AG04450 (cell line): ENCODE data around the gene NWD2. TPM values are rescaled to one million over a fixed set of nuclear protein-coding genes. Genes with fewer than 3 reads are reported as not detected.

Experiments used
- CTCF ChIA-PET: fragments of 300-600, 350-600 bp; formaldehyde crosslinking; extraction: SDS; loops from one replicate; lab custom pipeline; 2022; ENCODE audit warnings: antibody characterized with exemption, inconsistent platforms; lab: Charles Lee
- POLR2A ChIA-PET: fragments of 350-600 bp; formaldehyde crosslinking; extraction: SDS; loops from one replicate; lab custom pipeline; 2021; ENCODE audit warnings: antibody characterized with exemption, inconsistent platforms; lab: Yijun Ruan, JAX
- DNase-seq: peaks from one replicate; pipeline ENCODE4 v3.0.0-alpha.2; 2011; ENCODE audit warnings: low read depth, low spot score
- H3K27ac ChIP-seq: one replicate; pipeline ENCODE4 v1.5.1; 2012; ENCODE audit warnings: low read depth, low read length, control low read depth
- H3K27me3 ChIP-seq: one replicate; pipeline ENCODE4 v1.6.0; 2012; ENCODE audit warnings: low read length; ENCODE audit not compliant: control insufficient read depth, insufficient read depth
- H3K4me3 ChIP-seq: 2 replicates; pipeline ENCODE4 v1.5.1; 2011; ENCODE audit warnings: mild to moderate bottlenecking, low read depth, low read length, control low read depth
- H3K9me3 ChIP-seq: 2 replicates; pipeline ENCODE4 v1.5.1; 2012; ENCODE audit warnings: low read length; ENCODE audit not compliant: control insufficient read depth, insufficient read depth
- polyA plus RNA-seq: library from polyadenylated mRNA; depleted of rRNA; stranded (reverse); fragments of >200 nt; gene quantifications from 2 replicates; pipeline ENCODE4 v1.2.3, GENCODE V29; 2011
- TF ChIP-seq, protein P1 (sequence below): IDR thresholded peaks from 2 replicates; pipeline ENCODE4 v1.5.1; 2011; ENCODE audit warnings: low read depth, low read length, control low read depth, inconsistent platforms

Gene NWD2
- polyA plus RNA-seq, 1 experiment, result not detected

DNA sequence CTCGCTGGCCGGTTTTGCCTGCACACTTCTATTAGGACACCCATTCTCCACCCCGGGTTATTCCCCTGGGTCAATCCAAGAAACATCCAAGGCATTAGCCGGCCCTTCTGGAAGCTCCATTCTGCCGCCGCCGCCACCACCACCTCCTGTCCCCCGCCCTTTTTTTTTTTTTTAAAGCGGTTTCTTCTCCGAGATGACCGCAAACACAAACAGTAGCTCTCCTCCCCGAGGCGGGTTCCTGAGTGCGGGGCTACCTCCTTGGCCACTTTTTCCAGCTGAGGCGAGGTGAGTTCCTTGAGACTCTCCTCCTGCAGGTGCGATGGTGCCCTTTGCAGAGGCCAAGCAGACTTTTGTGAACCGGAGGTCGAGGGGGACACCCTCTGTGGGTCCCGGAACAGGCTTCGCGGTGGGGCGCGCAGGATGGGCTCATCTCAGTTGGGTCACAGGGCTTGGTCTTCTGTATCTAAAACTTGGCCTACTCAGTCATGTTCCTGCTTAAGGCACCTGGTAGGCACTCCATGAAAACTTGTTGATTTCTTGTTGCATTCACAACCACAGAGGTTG, 930 bp downstream of the NWD2 start:
- Histone ChIP-seq H3K4me3 (no peak overlapping the region), H3K9me3 (peaks cover 8% of the 10 kb centered on the region; the same call in 1 of the 2 replicates), H3K27ac (no peak overlapping the region), H3K27me3 (peaks cover 4% of the 10 kb centered on the region)
- TF ChIP-seq, protein P1, sequence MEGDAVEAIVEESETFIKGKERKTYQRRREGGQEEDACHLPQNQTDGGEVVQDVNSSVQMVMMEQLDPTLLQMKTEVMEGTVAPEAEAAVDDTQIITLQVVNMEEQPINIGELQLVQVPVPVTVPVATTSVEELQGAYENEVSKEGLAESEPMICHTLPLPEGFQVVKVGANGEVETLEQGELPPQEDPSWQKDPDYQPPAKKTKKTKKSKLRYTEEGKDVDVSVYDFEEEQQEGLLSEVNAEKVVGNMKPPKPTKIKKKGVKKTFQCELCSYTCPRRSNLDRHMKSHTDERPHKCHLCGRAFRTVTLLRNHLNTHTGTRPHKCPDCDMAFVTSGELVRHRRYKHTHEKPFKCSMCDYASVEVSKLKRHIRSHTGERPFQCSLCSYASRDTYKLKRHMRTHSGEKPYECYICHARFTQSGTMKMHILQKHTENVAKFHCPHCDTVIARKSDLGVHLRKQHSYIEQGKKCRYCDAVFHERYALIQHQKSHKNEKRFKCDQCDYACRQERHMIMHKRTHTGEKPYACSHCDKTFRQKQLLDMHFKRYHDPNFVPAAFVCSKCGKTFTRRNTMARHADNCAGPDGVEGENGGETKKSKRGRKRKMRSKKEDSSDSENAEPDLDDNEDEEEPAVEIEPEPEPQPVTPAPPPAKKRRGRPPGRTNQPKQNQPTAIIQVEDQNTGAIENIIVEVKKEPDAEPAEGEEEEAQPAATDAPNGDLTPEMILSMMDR, result no peak
- ChIA-PET POLR2A (no interaction called here), CTCF (no interaction called here)
- no peak for DNase-seq

DNA sequence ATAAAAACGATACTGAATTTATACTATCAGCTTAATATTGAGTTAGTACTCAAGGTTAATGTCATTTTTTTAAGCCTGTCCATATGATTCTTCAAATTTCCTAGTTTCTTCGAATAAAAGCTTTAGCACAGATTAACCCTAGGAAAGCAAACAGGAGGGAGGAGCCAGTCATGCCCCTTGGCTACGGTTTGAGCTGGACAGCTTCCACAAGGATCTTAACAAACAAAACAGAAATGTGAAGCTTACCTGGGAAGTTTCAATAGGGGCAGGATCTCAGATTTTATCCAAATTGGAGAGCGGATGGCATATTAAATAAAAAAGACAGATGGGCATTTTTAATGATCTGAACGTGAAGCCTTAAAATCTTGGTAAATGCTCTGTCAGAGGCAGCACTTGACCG, 2.3 kb downstream of the NWD2 start:
- Histone ChIP-seq H3K9me3 (peaks cover 8% of the 10 kb centered on the region; the same call in 1 of the 2 replicates), H3K4me3 (no peak overlapping the region), H3K27me3 (peaks cover 4% of the 10 kb centered on the region), H3K27ac (no peak overlapping the region)
- POLR2A ChIA-PET, result no interaction called here
- TF ChIP-seq, protein P1, result no peak
- no peak for DNase-seq
- CTCF ChIA-PET, result no interaction called here

DNA sequence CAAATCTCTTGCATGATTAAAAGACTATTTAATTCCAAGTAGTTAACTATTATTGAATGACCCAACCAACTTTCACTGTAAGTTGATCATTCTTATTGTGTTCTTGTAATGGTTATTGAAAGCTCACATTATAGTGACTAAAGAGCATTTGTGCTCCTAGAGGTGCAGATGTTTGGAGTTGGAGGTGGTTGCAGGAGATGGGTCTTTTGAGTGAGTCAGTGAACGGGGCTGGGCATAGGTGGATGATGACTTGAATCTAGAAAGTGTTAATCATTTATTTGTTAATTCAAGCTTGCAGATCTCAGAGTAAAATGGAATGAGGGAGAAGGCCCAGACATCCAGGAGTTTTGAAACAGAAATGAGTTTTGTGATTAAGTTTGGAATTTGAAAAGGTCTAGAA, 13.7 kb downstream of the NWD2 start:
- Histone ChIP-seq H3K4me3 (no peak overlapping the region), H3K9me3 (peaks cover 4% of the 10 kb centered on the region; the same call in 1 of the 2 replicates), H3K27ac (no peak overlapping the region), H3K27me3 (no peaks in the 10 kb centered on the region)
- ChIA-PET POLR2A (no interaction called here), CTCF (no interaction called here)
- TF ChIP-seq, protein P1, result no peak
- DNase-seq, result no peak

DNA sequence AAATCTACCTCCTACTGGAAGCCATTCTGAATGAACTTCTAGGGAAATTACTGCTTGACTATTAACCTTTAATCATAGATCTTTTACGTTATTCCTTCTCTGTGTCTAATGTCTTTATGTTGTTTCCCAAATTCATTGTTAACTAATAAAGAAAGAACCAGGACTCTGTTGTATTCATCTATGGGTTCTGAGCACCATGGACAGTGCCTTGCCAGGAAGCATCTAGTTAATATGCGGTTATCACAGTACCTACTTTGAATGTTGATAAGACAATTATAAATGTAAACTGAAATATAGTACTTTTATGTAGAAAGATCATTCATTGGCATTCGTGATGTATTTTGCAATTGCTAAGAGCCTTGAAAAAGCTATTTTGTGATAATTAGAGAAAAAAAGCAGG, 23.8 kb downstream of the NWD2 start:
- ChIA-PET CTCF (no interaction called here), POLR2A (no interaction called here)
- no peak for DNase-seq
- no peaks in the 10 kb centered on the region for H3K27me3 ChIP-seq
- H3K27ac ChIP-seq, result no peak overlapping the region
- H3K9me3 ChIP-seq, result no peaks in the 10 kb centered on the region
- H3K4me3 ChIP-seq, result no peak overlapping the region
- TF ChIP-seq, protein P1, result no peak

DNA sequence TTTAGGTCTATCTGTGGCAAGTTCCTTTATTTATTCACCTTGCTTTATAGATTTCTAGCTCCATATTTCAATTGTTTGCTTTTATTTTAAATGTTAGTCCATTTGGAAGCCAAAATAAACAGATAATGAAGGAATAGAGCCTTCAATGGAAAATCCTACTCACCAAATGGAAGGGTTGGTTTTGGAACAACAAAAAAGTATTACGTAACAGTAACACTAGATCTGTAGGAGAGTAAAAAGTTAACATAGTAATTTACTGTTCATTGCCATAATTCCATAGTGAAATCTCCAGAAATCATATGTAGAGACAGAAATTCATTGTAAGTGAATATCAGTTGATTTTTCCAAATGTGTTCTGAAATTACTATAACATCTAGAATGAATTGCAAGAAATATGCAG, 34.6 kb downstream of the NWD2 start:
- ChIA-PET POLR2A (no interaction called here), CTCF (no interaction called here)
- H3K27ac ChIP-seq, result no peak overlapping the region
- TF ChIP-seq, protein P1, result no peak
- no peaks in the 10 kb centered on the region; the same call in 1 of the 2 replicates for H3K9me3 ChIP-seq
- H3K4me3 ChIP-seq, result no peak overlapping the region
- DNase-seq, result no peak
- H3K27me3 ChIP-seq, result no peaks in the 10 kb centered on the region
